Neural progenitor cell (in vitro differentiated cells): Measurements from ENCODE around the gene LDLRAD4.

Experiments
- EZH2 ChIP-seq: fragments of 200-600 bp; sonication (generic); IDR thresholded peaks from 2 replicates; pipeline ENCODE4 v1.6.1; 2017; ENCODE audit warnings: antibody characterized with exemption, mild to moderate bottlenecking, moderate library complexity
- EZH2phosphoT487 ChIP-seq: fragments of 200-600 bp; sonication (generic); IDR thresholded peaks from 2 replicates; pipeline ENCODE4 v1.6.1; 2017; ENCODE audit warnings: antibody characterized with exemption

DNA sequence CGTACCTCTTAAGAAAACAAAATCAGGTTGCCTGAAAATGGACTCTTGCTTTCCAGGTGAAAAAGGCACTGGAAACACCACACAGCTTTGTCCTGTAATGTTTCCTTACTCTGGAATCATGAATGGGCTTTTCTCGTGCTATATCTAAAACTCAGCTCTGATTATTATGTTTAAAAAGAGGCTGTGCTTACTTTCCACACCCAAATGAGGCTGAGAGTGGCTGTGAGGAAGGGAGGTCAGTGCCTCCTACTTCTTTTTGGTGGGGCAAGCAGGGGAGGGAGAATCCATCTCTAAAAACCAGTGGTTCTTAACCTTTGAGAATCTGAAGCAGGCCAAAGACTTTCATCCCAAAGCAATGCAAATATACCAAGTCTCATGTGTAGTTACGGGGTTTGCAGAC, 359.2 kb downstream of the LDLRAD4 start:
- no peak for TF ChIP-seq EZH2phosphoT487
- no peak for TF ChIP-seq EZH2
